GM12878 (cell line): ENCODE data around the gene PIWIL4. TPM values are rescaled to one million over a fixed set of nuclear protein-coding genes. Genes with fewer than 3 reads are reported as not detected.

Experiments
- BHLHE40 ChIP-seq, 2 experiments: fragments of 450-650 bp in 1 of 2; IDR thresholded peaks; 2 replicates each; pipeline ENCODE4 v1.6.1; 2011 to 2017; ENCODE audit warnings: low read depth in 2 of 2, borderline replicate concordance in 1 of 2, improper control_type of control experiment in 1 of 2, low read length in 1 of 2, mild to moderate bottlenecking in 1 of 2
- NBN ChIP-seq: fragments of 450-650 bp; IDR thresholded peaks from 2 replicates; pipeline ENCODE4 v1.6.1; 2016
- RB1 ChIP-seq: fragments of 450-650 bp; formaldehyde crosslinking; IDR thresholded peaks from 2 replicates; pipeline ENCODE4 v1.6.1; 2017; ENCODE audit warnings: mild to moderate bottlenecking, borderline replicate concordance
- polyA plus RNA-seq, 11 experiments: library from polyadenylated mRNA; depleted of rRNA in 4 of 11; unstranded in 6 of 11; stranded (reverse) in 5 of 11; fragments of >200 nt; fragmentation: Nextera tagmentation in 4 of 11; fragmentation: Illumina TruSeq in 1 of 11; extraction: Ambion mirVana in 4 of 11; extraction: Trizol in 1 of 11; gene quantifications; 1 replicate in 1 of 11; 2 replicates in 10 of 11; pipeline versions ENCODE4 v1.2.1 to v1.2.3, GENCODE V29; 2011 to 2016; ENCODE audit warnings: inconsistent platforms in 2 of 11, missing spikeins in 2 of 11, low read depth in 1 of 11
- total RNA-seq, 4 experiments: library from RNA; depleted of rRNA in 3 of 4; stranded (reverse); fragments of >200 nt in 3 of 4; fragmentation: Illumina TruSeq in 1 of 4; extraction: Trizol in 1 of 4; gene quantifications; 2 replicates each; pipeline versions ENCODE4 v1.2.1 to v1.2.3, GENCODE V29; 2013 to 2021
- TF ChIP-seq, protein P1 (sequence below): fragments of 450-650 bp; formaldehyde crosslinking; IDR thresholded peaks from 2 replicates; pipeline ENCODE4 v1.4.0; 2020; ENCODE audit warnings: mild to moderate bottlenecking, moderate library complexity
- TF ChIP-seq, protein P2 (sequence below): fragments of 450-650 bp; IDR thresholded peaks from 2 replicates; pipeline ENCODE4 v1.6.1; 2018; ENCODE audit warnings: mild to moderate bottlenecking, low read depth, moderate library complexity; ENCODE audit not compliant: partially characterized antibody

PIWIL4 gene
- total and polyA plus RNA-seq, 10 of the 15 experiments (the other 5 are each of a cell fraction or from before 2014, with no cell fraction given) = 0.23 to 13.3 (median 0.47) TPM

DNA sequence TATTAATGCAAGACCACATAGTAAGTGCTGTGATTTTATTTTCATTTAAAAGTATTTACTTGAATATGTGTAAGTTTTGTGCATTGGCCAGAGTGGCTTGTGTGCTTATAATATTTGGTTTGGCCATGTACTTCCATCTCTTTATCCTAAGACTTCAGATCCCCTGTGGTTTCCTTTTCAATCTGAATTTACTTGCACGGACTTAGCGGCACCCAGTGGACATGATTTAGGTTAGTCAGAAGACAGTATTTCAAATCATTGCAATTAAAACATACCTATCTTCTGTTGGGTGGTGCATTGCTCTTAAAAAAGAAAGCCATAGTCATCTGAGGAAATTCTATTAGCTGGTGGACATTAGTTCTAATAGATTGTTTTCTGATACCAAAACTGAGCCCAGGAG lies 30.7 kb downstream of the PIWIL4 start (continued):
- TF ChIP-seq, protein P1, sequence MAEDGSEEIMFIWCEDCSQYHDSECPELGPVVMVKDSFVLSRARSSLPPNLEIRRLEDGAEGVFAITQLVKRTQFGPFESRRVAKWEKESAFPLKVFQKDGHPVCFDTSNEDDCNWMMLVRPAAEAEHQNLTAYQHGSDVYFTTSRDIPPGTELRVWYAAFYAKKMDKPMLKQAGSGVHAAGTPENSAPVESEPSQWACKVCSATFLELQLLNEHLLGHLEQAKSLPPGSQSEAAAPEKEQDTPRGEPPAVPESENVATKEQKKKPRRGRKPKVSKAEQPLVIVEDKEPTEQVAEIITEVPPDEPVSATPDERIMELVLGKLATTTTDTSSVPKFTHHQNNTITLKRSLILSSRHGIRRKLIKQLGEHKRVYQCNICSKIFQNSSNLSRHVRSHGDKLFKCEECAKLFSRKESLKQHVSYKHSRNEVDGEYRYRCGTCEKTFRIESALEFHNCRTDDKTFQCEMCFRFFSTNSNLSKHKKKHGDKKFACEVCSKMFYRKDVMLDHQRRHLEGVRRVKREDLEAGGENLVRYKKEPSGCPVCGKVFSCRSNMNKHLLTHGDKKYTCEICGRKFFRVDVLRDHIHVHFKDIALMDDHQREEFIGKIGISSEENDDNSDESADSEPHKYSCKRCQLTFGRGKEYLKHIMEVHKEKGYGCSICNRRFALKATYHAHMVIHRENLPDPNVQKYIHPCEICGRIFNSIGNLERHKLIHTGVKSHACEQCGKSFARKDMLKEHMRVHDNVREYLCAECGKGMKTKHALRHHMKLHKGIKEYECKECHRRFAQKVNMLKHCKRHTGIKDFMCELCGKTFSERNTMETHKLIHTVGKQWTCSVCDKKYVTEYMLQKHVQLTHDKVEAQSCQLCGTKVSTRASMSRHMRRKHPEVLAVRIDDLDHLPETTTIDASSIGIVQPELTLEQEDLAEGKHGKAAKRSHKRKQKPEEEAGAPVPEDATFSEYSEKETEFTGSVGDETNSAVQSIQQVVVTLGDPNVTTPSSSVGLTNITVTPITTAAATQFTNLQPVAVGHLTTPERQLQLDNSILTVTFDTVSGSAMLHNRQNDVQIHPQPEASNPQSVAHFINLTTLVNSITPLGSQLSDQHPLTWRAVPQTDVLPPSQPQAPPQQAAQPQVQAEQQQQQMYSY (CRISPR knock-in tag) = no peak
- TF ChIP-seq NBN (no peak), BHLHE40 (IDR thresholded peaks at IDR 0.05; ENCODE audit: borderline replicate concordance in 1 of 2, low read depth in 2 of 2, low read length in 1 of 2) (no peak), RB1 (no peak)
- TF ChIP-seq, protein P2, sequence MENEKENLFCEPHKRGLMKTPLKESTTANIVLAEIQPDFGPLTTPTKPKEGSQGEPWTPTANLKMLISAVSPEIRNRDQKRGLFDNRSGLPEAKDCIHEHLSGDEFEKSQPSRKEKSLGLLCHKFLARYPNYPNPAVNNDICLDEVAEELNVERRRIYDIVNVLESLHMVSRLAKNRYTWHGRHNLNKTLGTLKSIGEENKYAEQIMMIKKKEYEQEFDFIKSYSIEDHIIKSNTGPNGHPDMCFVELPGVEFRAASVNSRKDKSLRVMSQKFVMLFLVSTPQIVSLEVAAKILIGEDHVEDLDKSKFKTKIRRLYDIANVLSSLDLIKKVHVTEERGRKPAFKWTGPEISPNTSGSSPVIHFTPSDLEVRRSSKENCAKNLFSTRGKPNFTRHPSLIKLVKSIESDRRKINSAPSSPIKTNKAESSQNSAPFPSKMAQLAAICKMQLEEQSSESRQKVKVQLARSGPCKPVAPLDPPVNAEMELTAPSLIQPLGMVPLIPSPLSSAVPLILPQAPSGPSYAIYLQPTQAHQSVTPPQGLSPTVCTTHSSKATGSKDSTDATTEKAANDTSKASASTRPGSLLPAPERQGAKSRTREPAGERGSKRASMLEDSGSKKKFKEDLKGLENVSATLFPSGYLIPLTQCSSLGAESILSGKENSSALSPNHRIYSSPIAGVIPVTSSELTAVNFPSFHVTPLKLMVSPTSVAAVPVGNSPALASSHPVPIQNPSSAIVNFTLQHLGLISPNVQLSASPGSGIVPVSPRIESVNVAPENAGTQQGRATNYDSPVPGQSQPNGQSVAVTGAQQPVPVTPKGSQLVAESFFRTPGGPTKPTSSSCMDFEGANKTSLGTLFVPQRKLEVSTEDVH = no peak
